Liver (tissue), 9 donors: ENCODE data around the gene DCXR. TPM values are rescaled to one million over a fixed set of nuclear protein-coding genes. Genes with fewer than 3 reads are reported as not detected.

Source experiments
- DNase-seq: peaks from one replicate; pipeline ENCODE4 v3.0.0-alpha.2; 2017; ENCODE audit warnings: low spot score
- H3K27ac ChIP-seq, 2 donors: one replicate each; pipeline ENCODE4 v1.7.0; 2013; ENCODE audit warnings: inconsistent platforms in 2 of 2, low read length in 2 of 2, control low read depth in 1 of 2, low read depth in 1 of 2, mild to moderate bottlenecking in 1 of 2
- H3K27me3 ChIP-seq, 4 donors: one replicate each; pipeline versions ENCODE4 v1.6.1 to v1.7.0; 2013; ENCODE audit warnings: low read length in 3 of 4, inconsistent platforms in 1 of 4, mild to moderate bottlenecking in 1 of 4, moderate library complexity in 1 of 4; ENCODE audit not compliant: control insufficient read depth in 4 of 4, insufficient read depth in 4 of 4
- H3K36me3 ChIP-seq, 4 donors: one replicate each; pipeline versions ENCODE4 v1.6.1 to v1.7.0; 2013; ENCODE audit warnings: low read length in 3 of 4, mild to moderate bottlenecking in 3 of 4, low read depth in 1 of 4, moderate library complexity in 1 of 4; ENCODE audit not compliant: control insufficient read depth in 4 of 4, insufficient read depth in 3 of 4
- H3K4me1 ChIP-seq, 4 donors: one replicate each; pipeline versions ENCODE4 v1.6.1 to v1.7.0; 2013; ENCODE audit warnings: low read length in 3 of 4, mild to moderate bottlenecking in 3 of 4, moderate library complexity in 1 of 4; ENCODE audit not compliant: control insufficient read depth in 4 of 4, insufficient read depth in 4 of 4
- H3K4me3 ChIP-seq, 3 donors: one replicate each; pipeline versions ENCODE4 v1.6.1 to v1.7.0; 2013; ENCODE audit warnings: low read length in 3 of 3, control low read depth in 1 of 3, low read depth in 1 of 3, mild to moderate bottlenecking in 1 of 3
- H3K9ac ChIP-seq, 2 donors: one replicate each; pipeline ENCODE4 v1.7.0; 2013; ENCODE audit warnings: low read length in 2 of 2, mild to moderate bottlenecking in 2 of 2, moderate library complexity in 2 of 2, control low read depth in 1 of 2, low read depth in 1 of 2
- H3K9me3 ChIP-seq, 4 donors: one replicate each; pipeline versions ENCODE4 v1.6.1 to v1.7.0; 2013; ENCODE audit warnings: low read length in 3 of 4; ENCODE audit not compliant: control insufficient read depth in 4 of 4
- CTCF ChIP-seq: fragments of 150-350 bp; IDR thresholded peaks from 2 replicates; pipeline ENCODE4 v1.5.1; 2017; ENCODE audit warnings: improper control_type of control experiment, low read depth, low read length; ENCODE audit not compliant: missing input control
- FOXA1 ChIP-seq: IDR thresholded peaks from 2 replicates; pipeline ENCODE4 v1.6.1; 2016; ENCODE audit warnings: antibody characterized with exemption
- FOXA2 ChIP-seq: IDR thresholded peaks from 2 replicates; pipeline ENCODE4 v1.6.1; 2016; ENCODE audit warnings: antibody characterized with exemption
- GABPA ChIP-seq, 2 donors: IDR thresholded peaks in 1 of 2; conservative IDR thresholded peaks in 1 of 2; 2 replicates each; pipeline ENCODE4 v1.6.1; 2016; ENCODE audit warnings: antibody characterized with exemption in 2 of 2, mild to moderate bottlenecking in 1 of 2, moderate library complexity in 1 of 2
- HNF4A ChIP-seq, 2 donors: conservative IDR thresholded peaks; 2 replicates each; pipeline ENCODE4 v1.6.1; 2016; ENCODE audit warnings: antibody characterized with exemption in 2 of 2, mild to moderate bottlenecking in 2 of 2
- JUND ChIP-seq, 2 donors: IDR thresholded peaks; 2 replicates each; pipeline ENCODE4 v1.6.1; 2016; ENCODE audit warnings: antibody characterized with exemption in 2 of 2
- MAX ChIP-seq: IDR thresholded peaks from 2 replicates; pipeline ENCODE4 v1.6.1; 2016; ENCODE audit warnings: antibody characterized with exemption
- NR2F2 ChIP-seq: IDR thresholded peaks from 2 replicates; pipeline ENCODE4 v1.6.1; 2016; ENCODE audit warnings: antibody characterized with exemption
- RXRA ChIP-seq, 2 donors: IDR thresholded peaks; 2 replicates each; pipeline ENCODE4 v1.6.1; 2017 to 2018; ENCODE audit warnings: antibody characterized with exemption in 2 of 2, mild to moderate bottlenecking in 1 of 2
- YY1 ChIP-seq: IDR thresholded peaks from 2 replicates; pipeline ENCODE4 v1.6.1; 2016; ENCODE audit warnings: antibody characterized with exemption, mild to moderate bottlenecking
- ZBTB33 ChIP-seq: IDR thresholded peaks from 2 replicates; pipeline ENCODE4 v1.6.1; 2016; ENCODE audit warnings: antibody characterized with exemption
- WGBS: extraction: QIAGEN DNeasy Blood & Tissue Kit; methylation state at CpG from one replicate; pipeline ENCODE4 v1.1.7; 2013; 5-methylcytosine and 5-hydroxymethylcytosine counted together
- polyA plus RNA-seq, 2 donors: library from polyadenylated mRNA; stranded (reverse) in 1 of 2; unstranded in 1 of 2; fragments of 200-250 nt in 1 of 2; fragments of >200 nt in 1 of 2; fragmentation: Nextera tagmentation in 1 of 2; extraction: Ambion mirVana in 1 of 2; gene quantifications; one replicate each; pipeline versions ENCODE4 v1.2.1 to v1.2.3, GENCODE V29; 2013 to 2015
- total RNA-seq, 2 donors: library from RNA; depleted of rRNA; stranded (reverse); fragments of >200 nt; gene quantifications; one replicate each; pipeline ENCODE4 v1.2.3, GENCODE V29; 2014
- TF ChIP-seq, protein P1 (sequence below): IDR thresholded peaks from 2 replicates; pipeline ENCODE4 v1.6.1; 2016; ENCODE audit warnings: antibody characterized with exemption
- TF ChIP-seq, protein P2 (sequence below): IDR thresholded peaks from 2 replicates; pipeline ENCODE4 v1.6.1; 2016; ENCODE audit warnings: antibody characterized with exemption, mild to moderate bottlenecking
- donor health status: healthy.
- donor health status: healthy.
- donor health status: healthy.
- donor health status: healthy.
- donor health status: healthy.

The DCXR gene
- total and polyA plus RNA-seq, 4 donors = 58.6 to 1,190 (median 585) TPM

GRCh38 chr17:82018152-82018988 lies 19.1 kb downstream of the DCXR start:
- Histone ChIP-seq H3K9ac (no peak overlapping the region), H3K9me3 (no peaks in the 10 kb centered on the region), H3K27me3 (no peaks in the 10 kb centered on the region), H3K4me1 (peaks cover 5 to 35% (median 23%) of the 10 kb centered on the region in 4 donors), H3K27ac (no peak overlapping the region), H3K36me3 (peaks cover 0 to under 1% (median 0%) of the 10 kb centered on the region in 4 donors), H3K4me3 (no peak overlapping the region)
- no peak for DNase-seq
- TF ChIP-seq, protein P1, sequence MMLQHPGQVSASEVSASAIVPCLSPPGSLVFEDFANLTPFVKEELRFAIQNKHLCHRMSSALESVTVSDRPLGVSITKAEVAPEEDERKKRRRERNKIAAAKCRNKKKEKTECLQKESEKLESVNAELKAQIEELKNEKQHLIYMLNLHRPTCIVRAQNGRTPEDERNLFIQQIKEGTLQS = no peak
- TF ChIP-seq CTCF (no peak), NR2F2 (no peak), GABPA (IDR thresholded peaks at IDR 0.05 in 1 of 2, conservative IDR thresholded peaks at IDR 0.05 in 1 of 2) (no peak), ZBTB33 (no peak), MAX (no peak), YY1 (no peak), HNF4A (conservative IDR thresholded peaks at IDR 0.05) (no peak), FOXA2 (no peak), JUND (IDR thresholded peaks at IDR 0.05) (no peak), FOXA1 (no peak), RXRA (IDR thresholded peaks at IDR 0.05) (no peak)
- WGBS = 73% methylated on average over 19 of the region's 19 CpGs

DNA sequence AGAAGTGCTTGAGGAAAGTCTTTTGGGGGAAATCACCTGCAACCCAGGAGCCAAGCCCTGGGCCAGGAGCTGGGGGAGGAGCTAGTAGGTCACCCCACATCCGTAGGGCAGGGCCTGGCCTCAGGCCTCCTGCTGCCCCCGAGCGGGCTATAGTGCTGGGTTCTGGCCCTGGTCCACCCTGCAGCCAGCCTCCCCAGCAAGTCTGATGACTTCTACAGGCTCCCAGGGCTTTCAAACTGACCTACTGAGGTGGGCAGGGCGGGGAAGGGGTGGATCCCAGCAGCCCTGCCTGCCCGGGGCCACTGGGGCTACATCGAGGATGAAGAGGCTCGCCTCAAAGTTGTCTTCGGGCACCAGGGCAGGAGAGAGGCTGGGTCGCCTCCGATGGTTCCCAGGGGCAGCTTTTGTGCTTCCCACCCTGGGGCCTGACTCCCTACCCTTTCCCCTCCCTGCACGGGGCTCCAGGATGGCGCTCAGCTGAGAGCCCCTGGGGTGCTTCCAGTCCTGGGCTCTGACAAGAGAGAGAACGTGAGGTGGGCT lies 19.8 kb downstream of the DCXR start:
- H3K27me3 ChIP-seq = no peaks in the 10 kb centered on the region
- H3K27ac ChIP-seq = no peak overlapping the region
- H3K9ac ChIP-seq = no peak overlapping the region
- DNase-seq = no peak
- no peaks in the 10 kb centered on the region for H3K9me3 ChIP-seq
- peaks cover 0 to 2% (median 0%) of the 10 kb centered on the region in 4 donors for H3K36me3 ChIP-seq
- H3K4me1 ChIP-seq = peaks cover 5 to 34% (median 23%) of the 10 kb centered on the region in 4 donors
- TF ChIP-seq GABPA (IDR thresholded peaks at IDR 0.05 in 1 of 2, conservative IDR thresholded peaks at IDR 0.05 in 1 of 2) (no peak), RXRA (IDR thresholded peaks at IDR 0.05) (no peak), MAX (no peak), FOXA1 (no peak), YY1 (no peak)
- TF ChIP-seq, protein P2, sequence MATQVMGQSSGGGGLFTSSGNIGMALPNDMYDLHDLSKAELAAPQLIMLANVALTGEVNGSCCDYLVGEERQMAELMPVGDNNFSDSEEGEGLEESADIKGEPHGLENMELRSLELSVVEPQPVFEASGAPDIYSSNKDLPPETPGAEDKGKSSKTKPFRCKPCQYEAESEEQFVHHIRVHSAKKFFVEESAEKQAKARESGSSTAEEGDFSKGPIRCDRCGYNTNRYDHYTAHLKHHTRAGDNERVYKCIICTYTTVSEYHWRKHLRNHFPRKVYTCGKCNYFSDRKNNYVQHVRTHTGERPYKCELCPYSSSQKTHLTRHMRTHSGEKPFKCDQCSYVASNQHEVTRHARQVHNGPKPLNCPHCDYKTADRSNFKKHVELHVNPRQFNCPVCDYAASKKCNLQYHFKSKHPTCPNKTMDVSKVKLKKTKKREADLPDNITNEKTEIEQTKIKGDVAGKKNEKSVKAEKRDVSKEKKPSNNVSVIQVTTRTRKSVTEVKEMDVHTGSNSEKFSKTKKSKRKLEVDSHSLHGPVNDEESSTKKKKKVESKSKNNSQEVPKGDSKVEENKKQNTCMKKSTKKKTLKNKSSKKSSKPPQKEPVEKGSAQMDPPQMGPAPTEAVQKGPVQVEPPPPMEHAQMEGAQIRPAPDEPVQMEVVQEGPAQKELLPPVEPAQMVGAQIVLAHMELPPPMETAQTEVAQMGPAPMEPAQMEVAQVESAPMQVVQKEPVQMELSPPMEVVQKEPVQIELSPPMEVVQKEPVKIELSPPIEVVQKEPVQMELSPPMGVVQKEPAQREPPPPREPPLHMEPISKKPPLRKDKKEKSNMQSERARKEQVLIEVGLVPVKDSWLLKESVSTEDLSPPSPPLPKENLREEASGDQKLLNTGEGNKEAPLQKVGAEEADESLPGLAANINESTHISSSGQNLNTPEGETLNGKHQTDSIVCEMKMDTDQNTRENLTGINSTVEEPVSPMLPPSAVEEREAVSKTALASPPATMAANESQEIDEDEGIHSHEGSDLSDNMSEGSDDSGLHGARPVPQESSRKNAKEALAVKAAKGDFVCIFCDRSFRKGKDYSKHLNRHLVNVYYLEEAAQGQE = no peak
- 85% methylated on average over 13 of the region's 13 CpGs for WGBS
- no peak overlapping the region for H3K4me3 ChIP-seq
